Mammary epithelial cell (primary cell): Measurements from ENCODE around the gene SLITRK6.

Experiments used
- EZH2 ChIP-seq: IDR thresholded peaks from 2 replicates; pipeline ENCODE4 v1.6.1; 2012; ENCODE audit warnings: low read length, inconsistent platforms, borderline replicate concordance
- TF ChIP-seq, protein P1 (sequence below), 2 donors: IDR thresholded peaks in 1 of 2; conservative IDR thresholded peaks in 1 of 2; 2 replicates each; pipeline ENCODE4 v1.5.1; 2011 to 2012; ENCODE audit warnings: inconsistent platforms in 2 of 2, low read length in 2 of 2, mild to moderate bottlenecking in 2 of 2, control low read depth in 1 of 2, low read depth in 1 of 2; ENCODE audit not compliant: insufficient read depth in 1 of 2; ENCODE audit errors: extremely low read depth in 1 of 2

DNA sequence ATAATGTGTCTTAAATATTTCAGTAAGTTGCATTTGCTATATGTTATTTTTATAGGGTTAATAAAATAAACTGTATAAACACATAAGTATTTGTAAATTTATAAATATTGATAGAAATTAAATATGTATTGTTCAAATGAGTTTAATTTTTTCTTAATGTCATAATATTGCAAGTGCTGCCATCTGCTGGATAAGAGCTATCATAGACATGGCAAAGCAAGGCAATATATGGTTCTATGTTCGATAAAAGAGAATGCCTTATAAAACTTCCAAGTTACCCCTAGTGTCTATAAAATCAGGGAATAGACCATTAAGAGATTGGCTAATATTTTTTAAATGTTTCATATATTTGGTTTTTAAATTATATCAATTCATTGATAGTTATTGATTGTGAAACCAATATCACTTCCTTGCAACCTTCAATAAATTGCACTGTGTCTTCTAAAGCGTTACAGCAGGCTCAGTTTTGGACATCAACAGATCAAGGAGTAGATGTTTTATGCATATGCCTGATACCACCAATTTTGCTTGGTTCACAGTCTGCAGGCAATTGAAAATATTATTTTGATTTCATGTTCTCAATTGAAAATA, 29.0 kb upstream of the SLITRK6 start:
- TF ChIP-seq, protein P1, sequence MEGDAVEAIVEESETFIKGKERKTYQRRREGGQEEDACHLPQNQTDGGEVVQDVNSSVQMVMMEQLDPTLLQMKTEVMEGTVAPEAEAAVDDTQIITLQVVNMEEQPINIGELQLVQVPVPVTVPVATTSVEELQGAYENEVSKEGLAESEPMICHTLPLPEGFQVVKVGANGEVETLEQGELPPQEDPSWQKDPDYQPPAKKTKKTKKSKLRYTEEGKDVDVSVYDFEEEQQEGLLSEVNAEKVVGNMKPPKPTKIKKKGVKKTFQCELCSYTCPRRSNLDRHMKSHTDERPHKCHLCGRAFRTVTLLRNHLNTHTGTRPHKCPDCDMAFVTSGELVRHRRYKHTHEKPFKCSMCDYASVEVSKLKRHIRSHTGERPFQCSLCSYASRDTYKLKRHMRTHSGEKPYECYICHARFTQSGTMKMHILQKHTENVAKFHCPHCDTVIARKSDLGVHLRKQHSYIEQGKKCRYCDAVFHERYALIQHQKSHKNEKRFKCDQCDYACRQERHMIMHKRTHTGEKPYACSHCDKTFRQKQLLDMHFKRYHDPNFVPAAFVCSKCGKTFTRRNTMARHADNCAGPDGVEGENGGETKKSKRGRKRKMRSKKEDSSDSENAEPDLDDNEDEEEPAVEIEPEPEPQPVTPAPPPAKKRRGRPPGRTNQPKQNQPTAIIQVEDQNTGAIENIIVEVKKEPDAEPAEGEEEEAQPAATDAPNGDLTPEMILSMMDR (conservative IDR thresholded peaks at IDR 0.05 in 1 of 2, IDR thresholded peaks at IDR 0.05 in 1 of 2; ENCODE audit: extremely low read depth in 1 of 2, insufficient read depth in 1 of 2, low read depth in 1 of 2, low read length in 2 of 2) = peak; percentile 65 to 67
- no peak for TF ChIP-seq EZH2
